Caco-2 (cell line): ENCODE measurements around the gene PANK2. TPM values are rescaled to one million over a fixed set of nuclear protein-coding genes. Genes with fewer than 3 reads are reported as not detected.

ENCODE experiments used
- BruUV-seq: library from RNA; stranded (reverse); fragments of 400-500 nt; replicated peaks from 2 replicates; lab custom pipeline; 2021; lab: Mats Ljungman, UMichigan
- CTCF ChIA-PET: fragments of 300-600 bp; sonication (Branson Sonifier 250); formaldehyde crosslinking; loops from one replicate; lab custom pipeline; 2022; ENCODE audit warnings: antibody characterized with exemption; lab: Charles Lee
- POLR2A ChIA-PET: fragments of 300-600 bp; sonication (Branson Sonifier 250); formaldehyde crosslinking; loops from one replicate; lab custom pipeline; 2022; ENCODE audit warnings: antibody characterized with exemption; lab: Charles Lee
- DNase-seq, 2 experiments: peaks; one replicate each; pipeline versions ENCODE4 v3.0.0 to v3.0.0-alpha.2; 2020 to 2022
- H3K27me3 ChIP-seq: replicated peaks from 2 replicates; pipeline ENCODE4 v1.6.0; 2011; ENCODE audit warnings: low read length; ENCODE audit not compliant: control insufficient read depth, insufficient read depth
- H3K36me3 ChIP-seq: 2 replicates; pipeline ENCODE4 v1.5.1; 2011; ENCODE audit warnings: low read length; ENCODE audit not compliant: control insufficient read depth, insufficient read depth
- H3K4me1 ChIP-seq: fragments of 250-450 bp; sonication (Bioruptor Pico); 2 replicates; pipeline ENCODE4 v1.5.1; 2020; ENCODE audit warnings: mild to moderate bottlenecking
- H3K4me3 ChIP-seq: 2 replicates; pipeline ENCODE4 v1.5.1; 2011; ENCODE audit warnings: low read depth, mild to moderate bottlenecking, control low read depth, low read length
- H3K9me3 ChIP-seq: fragments of 250-450 bp; sonication (Bioruptor Pico); 2 replicates; pipeline ENCODE4 v1.5.1; 2020; ENCODE audit warnings: mild to moderate bottlenecking, moderate library complexity
- H3K27ac Mint-ChIP-seq: one replicate; pipeline ENCODE4 v1.8.0; 2022; ENCODE audit warnings: mixed read lengths; ENCODE audit not compliant: unreplicated experiment
- H3K27me3 Mint-ChIP-seq: one replicate; pipeline ENCODE4 v1.8.0; 2022; ENCODE audit warnings: mixed read lengths; ENCODE audit not compliant: insufficient read depth, unreplicated experiment
- H3K36me3 Mint-ChIP-seq: one replicate; pipeline ENCODE4 v1.8.0; 2022; ENCODE audit warnings: mild to moderate bottlenecking, mixed read lengths; ENCODE audit not compliant: insufficient read depth, unreplicated experiment
- H3K4me1 Mint-ChIP-seq: one replicate; pipeline ENCODE4 v1.8.0; 2022; ENCODE audit warnings: low read depth, mixed read lengths; ENCODE audit not compliant: unreplicated experiment
- H3K4me3 Mint-ChIP-seq: one replicate; pipeline ENCODE4 v1.8.0; 2022; ENCODE audit warnings: mild to moderate bottlenecking, moderate library complexity, mixed read lengths; ENCODE audit not compliant: unreplicated experiment
- H3K9me3 Mint-ChIP-seq: one replicate; pipeline ENCODE4 v1.8.0; 2022; ENCODE audit warnings: mixed read lengths; ENCODE audit not compliant: unreplicated experiment
- intact Hi-C: fragments of 100-400 bp; cut with micrococcal nuclease; formaldehyde crosslinking; loops from one replicate; pipeline ENCODE4 v1.10.0; 2022; ENCODE audit not compliant: unreplicated experiment
- total RNA-seq: library from RNA; stranded (reverse); gene quantifications from 2 replicates; pipeline ENCODE4 v1.2.3, GENCODE V29; 2022
- TF ChIP-seq, protein P1 (sequence below), 2 experiments: fragments of 200-600 bp in 1 of 2; IDR thresholded peaks; 1 replicate in 1 of 2; 2 replicates in 1 of 2; pipeline versions ENCODE4 v1.5.1 to v1.8.0; 2011 to 2022; ENCODE audit warnings: antibody characterized with exemption in 1 of 2, control low read depth in 1 of 2, inconsistent platforms in 1 of 2, low read depth in 1 of 2, low read length in 1 of 2, mild to moderate bottlenecking in 1 of 2, moderate library complexity in 1 of 2; ENCODE audit not compliant: insufficient read depth in 1 of 2, severe bottlenecking in 1 of 2, unreplicated experiment in 1 of 2

The PANK2 gene
- total RNA-seq, 1 experiment from 2014 or later = 58.3 TPM

DNA sequence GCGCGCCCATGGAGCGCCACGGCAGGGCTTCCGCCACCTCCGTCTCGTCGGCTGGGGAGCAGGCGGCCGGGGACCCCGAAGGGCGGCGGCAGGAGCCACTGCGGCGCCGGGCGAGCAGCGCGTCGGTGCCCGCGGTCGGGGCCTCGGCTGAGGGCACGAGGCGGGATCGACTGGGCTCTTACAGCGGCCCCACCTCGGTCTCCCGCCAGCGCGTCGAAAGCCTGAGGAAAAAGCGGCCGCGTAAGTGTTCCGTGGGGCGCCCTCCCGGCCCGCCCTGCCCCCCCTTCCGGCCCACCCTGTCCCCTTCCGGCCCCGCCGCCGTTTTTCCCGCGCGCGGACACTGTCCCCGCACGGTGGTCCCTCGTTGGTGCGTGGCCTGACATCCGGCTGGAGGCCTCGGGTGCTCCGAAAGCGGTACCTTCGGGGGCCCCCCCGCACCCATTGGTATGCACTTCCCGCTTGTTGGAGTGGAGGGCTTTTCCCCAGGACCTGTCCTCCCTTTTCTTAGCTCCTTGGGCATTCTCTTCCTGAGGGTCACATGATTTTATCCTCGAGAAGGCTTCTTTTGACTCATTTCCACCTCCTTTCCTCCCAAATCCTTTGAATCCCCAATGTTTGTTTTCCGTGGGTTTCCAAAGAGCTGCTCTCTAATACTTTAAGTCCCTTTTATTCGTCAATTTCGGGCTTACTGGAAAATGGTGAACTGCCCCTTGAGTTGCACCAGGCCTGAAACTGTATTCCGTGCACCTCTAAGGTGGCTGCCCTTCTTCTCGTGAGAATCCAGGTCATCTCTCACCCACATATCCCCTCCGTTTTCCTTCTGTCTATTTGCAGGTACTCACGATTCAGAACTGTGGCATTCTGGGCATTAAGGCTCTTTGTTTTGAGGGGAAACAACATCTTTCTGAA lies 556 bp downstream of the PANK2 start:
- H3K27me3 Mint-ChIP-seq = no peaks in the 10 kb centered on the region
- peak overlapping the region; percentile 100 for H3K4me3 Mint-ChIP-seq
- Histone ChIP-seq H3K4me1 (peaks cover 21% of the 10 kb centered on the region), H3K9me3 (no peaks in the 10 kb centered on the region), H3K36me3 (peaks cover 1% of the 10 kb centered on the region; the same call in 1 of the 2 replicates), H3K4me3 (peak overlapping the region; percentile 93), H3K27me3 (no peaks in the 10 kb centered on the region)
- TF ChIP-seq, protein P1, sequence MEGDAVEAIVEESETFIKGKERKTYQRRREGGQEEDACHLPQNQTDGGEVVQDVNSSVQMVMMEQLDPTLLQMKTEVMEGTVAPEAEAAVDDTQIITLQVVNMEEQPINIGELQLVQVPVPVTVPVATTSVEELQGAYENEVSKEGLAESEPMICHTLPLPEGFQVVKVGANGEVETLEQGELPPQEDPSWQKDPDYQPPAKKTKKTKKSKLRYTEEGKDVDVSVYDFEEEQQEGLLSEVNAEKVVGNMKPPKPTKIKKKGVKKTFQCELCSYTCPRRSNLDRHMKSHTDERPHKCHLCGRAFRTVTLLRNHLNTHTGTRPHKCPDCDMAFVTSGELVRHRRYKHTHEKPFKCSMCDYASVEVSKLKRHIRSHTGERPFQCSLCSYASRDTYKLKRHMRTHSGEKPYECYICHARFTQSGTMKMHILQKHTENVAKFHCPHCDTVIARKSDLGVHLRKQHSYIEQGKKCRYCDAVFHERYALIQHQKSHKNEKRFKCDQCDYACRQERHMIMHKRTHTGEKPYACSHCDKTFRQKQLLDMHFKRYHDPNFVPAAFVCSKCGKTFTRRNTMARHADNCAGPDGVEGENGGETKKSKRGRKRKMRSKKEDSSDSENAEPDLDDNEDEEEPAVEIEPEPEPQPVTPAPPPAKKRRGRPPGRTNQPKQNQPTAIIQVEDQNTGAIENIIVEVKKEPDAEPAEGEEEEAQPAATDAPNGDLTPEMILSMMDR (IDR thresholded peaks at IDR 0.05; ENCODE audit: insufficient read depth in 1 of 2, low read depth in 1 of 2, low read length in 1 of 2, severe bottlenecking in 1 of 2, unreplicated experiment in 1 of 2) = no peak
- intact Hi-C loops = loop anchor here (2.0 to 5.0 kb wide), 3 partner anchors 81 to 183 kb away; partner anchors contain the start of gene RNF24
- H3K27ac Mint-ChIP-seq = peak overlapping the region; percentile 98
- ChIA-PET CTCF (no interaction called here), POLR2A (interaction anchor here (0.6 kb wide), 1 partner anchor 33 kb away, joined by 6 read pairs; no protein-coding TSS in a partner anchor)
- peak in 1 of 2 experiments; percentile 49 for DNase-seq
- no peaks in the 10 kb centered on the region for H3K9me3 Mint-ChIP-seq
- BruUV-seq = no TSS peak
- H3K36me3 Mint-ChIP-seq = peaks cover 51% of the 10 kb centered on the region
- peaks cover 40% of the 10 kb centered on the region for H3K4me1 Mint-ChIP-seq

DNA sequence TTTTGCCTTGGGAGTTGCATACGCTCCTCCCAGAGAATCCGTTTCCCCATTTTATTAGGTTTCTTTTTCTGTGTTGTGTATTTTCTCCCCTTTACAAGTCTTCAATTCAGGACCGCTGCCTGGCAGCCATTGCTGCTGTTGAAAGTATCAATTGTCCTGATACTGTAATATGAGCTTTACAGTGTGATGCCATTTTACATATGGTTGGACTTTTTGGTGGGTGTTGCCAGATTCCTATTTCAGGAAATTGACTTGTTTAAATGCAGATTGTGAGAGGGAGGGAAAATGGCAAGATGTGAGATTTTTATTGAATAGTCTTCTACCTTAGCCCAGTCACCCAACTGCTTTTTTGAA lies 1.2 kb downstream of the PANK2 start:
- CTCF ChIA-PET = no interaction called here
- H3K27ac Mint-ChIP-seq = peak overlapping the region; percentile 98
- H3K4me1 Mint-ChIP-seq = peaks cover 40% of the 10 kb centered on the region
- BruUV-seq = TSS peak; percentile 42
- no peaks in the 10 kb centered on the region for H3K9me3 Mint-ChIP-seq
- peak overlapping the region; percentile 100 for H3K4me3 Mint-ChIP-seq
- no peaks in the 10 kb centered on the region for H3K9me3 ChIP-seq
- H3K27me3 ChIP-seq = no peaks in the 10 kb centered on the region
- H3K36me3 ChIP-seq = peaks cover 1% of the 10 kb centered on the region; the same call in 1 of the 2 replicates
- DNase-seq = no peak
- H3K4me1 ChIP-seq = peaks cover 21% of the 10 kb centered on the region
- intact Hi-C loops = no loop called here
- TF ChIP-seq, protein P1 (IDR thresholded peaks at IDR 0.05; ENCODE audit: insufficient read depth in 1 of 2, low read depth in 1 of 2, low read length in 1 of 2, severe bottlenecking in 1 of 2, unreplicated experiment in 1 of 2) = no peak
- POLR2A ChIA-PET = no interaction called here
- H3K4me3 ChIP-seq = peak overlapping the region; percentile 93
- peaks cover 54% of the 10 kb centered on the region for H3K36me3 Mint-ChIP-seq
- no peaks in the 10 kb centered on the region for H3K27me3 Mint-ChIP-seq

DNA sequence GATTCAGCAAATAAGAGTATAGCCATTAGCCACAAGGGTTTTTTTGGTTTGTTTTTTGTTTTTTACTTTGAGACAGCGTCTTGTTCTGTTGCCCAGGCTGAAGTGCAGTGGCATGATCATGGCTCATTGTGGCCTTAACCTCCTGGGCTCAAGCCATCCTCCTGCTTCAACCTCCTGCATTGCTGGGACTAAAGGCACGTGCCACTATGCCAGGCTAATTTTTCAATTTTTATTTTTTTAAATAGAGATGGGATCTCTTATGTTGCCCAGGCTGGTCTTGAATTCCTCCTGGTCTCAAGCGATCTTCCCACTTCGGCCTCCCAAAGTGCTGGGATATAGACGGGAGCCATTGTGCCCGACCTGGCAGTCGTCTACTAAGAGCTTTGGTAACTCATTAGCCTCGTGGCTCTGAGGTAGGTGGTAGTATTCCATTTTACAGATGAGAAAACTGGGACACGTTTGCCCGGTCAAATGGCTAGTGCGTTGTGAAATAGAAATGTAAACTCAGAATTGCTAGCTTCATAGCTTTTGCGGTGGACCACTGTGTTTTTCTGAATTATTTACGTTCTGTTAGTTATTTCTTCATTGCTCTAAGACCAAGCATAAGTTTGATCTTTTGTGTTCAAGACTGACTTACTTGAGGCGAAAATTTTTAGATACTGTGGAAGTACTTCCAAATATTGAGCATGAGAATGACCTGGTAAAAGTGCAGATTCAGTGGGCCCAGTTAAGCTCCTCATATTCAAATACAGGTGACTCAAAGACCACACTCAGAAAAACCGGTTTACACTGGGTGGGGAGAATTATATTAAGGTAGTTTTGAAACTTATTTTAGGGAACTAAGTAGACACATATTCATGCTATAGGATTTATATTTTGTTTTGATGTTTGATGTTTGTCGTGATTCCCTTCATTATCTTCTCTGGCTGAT lies 2.1 kb downstream of the PANK2 start:
- peaks cover 40% of the 10 kb centered on the region for H3K4me1 Mint-ChIP-seq
- peak overlapping the region; percentile 100 for H3K4me3 Mint-ChIP-seq
- BruUV-seq = no TSS peak
- intact Hi-C loops = no loop called here
- POLR2A ChIA-PET = no interaction called here
- Histone ChIP-seq H3K27me3 (no peaks in the 10 kb centered on the region), H3K4me1 (peaks cover 23% of the 10 kb centered on the region), H3K9me3 (no peaks in the 10 kb centered on the region), H3K36me3 (peaks cover 1% of the 10 kb centered on the region; the same call in 1 of the 2 replicates), H3K4me3 (peak overlapping the region; percentile 93)
- TF ChIP-seq, protein P1 (IDR thresholded peaks at IDR 0.05; ENCODE audit: insufficient read depth in 1 of 2, low read depth in 1 of 2, low read length in 1 of 2, severe bottlenecking in 1 of 2, unreplicated experiment in 1 of 2) = no peak
- DNase-seq = no peak
- H3K36me3 Mint-ChIP-seq = peaks cover 60% of the 10 kb centered on the region
- CTCF ChIA-PET = no interaction called here
- no peak overlapping the region for H3K27ac Mint-ChIP-seq
- no peaks in the 10 kb centered on the region for H3K27me3 Mint-ChIP-seq
- no peaks in the 10 kb centered on the region for H3K9me3 Mint-ChIP-seq
